GM18951 (cell line): ENCODE data around the gene TBX4.

Experiments used
- POLR2A ChIP-seq: IDR thresholded peaks from 4 replicates; pipeline ENCODE4 v1.6.1; 2011; ENCODE audit warnings: mild to moderate bottlenecking; ENCODE audit not compliant: insufficient read length, insufficient read depth; ENCODE audit errors: extremely low read depth
- in situ Hi-C: fragments of 300-500 bp; cut with MboI; formaldehyde crosslinking; loops from one replicate; pipeline ENCODE4 v1.12.0; 2022; ENCODE audit warnings: low sequenced_read_pairs, mixed read lengths, inconsistent platforms; ENCODE audit not compliant: unreplicated experiment

Gene TBX4

GRCh38 chr17:61464130-61464842 is 12.1 kb downstream of the TBX4 start:
- in situ Hi-C loops: no loop called here
- TF ChIP-seq POLR2A: no peak

GRCh38 chr17:61464843-61465180 is 12.6 kb downstream of the TBX4 start:
- no peak for TF ChIP-seq POLR2A
- in situ Hi-C loops: no loop called here

GRCh38 chr17:61465550-61466237 is 13.5 kb downstream of the TBX4 start:
- TF ChIP-seq POLR2A: no peak
- in situ Hi-C loops: no loop called here

DNA sequence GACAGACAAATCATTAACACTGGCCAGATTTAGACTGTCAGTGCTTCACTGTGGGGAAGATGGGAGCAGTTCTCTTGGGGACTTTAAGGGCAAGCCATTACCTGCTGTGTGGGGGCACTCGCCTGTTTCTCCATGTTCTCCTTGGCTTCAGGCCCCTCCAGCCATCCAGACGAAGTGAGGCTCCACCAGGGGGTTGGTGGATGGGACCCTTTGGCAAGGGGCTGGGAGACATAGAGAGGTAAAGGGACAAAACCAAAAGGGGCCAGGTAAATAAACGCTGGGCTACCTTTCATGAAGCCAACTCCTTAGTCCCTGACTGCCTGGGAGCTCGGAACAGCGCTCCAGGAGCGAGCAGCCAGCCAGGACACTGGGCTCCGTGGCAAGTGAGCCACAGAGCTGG is 14.0 kb downstream of the TBX4 start:
- in situ Hi-C loops: no loop called here
- TF ChIP-seq POLR2A: no peak

GRCh38 chr17:61467416-61468262 is 15.4 kb downstream of the TBX4 start:
- in situ Hi-C loops: no loop called here
- no peak for TF ChIP-seq POLR2A

GRCh38 chr17:61468263-61468907 is 16.2 kb downstream of the TBX4 start:
- TF ChIP-seq POLR2A: no peak
- in situ Hi-C loops: no loop called here

- in situ Hi-C loops: no loop called here
- no peak for TF ChIP-seq POLR2A
Observed at GRCh38 chr17:61469474-61469873, 17.3 kb downstream of the TBX4 start.

DNA sequence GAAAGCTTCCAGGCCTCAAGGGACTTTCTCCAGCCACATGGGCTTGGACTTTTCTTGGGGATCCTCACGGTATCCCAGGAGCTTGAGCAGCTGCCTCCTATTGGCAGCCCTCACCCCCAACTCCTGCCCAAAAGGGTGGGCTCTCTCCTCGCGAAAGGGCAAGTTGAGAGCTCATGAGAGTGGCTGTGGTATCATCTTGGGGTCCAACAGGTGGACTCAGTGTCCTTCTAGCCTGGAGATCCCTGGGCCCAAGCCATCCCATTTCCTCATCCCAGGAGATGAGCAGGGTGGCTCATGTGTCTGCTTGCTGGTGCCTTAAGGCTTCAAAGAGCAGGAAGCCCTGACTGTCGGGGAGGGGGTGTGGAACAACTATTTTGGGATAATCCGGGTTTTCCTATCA is 17.7 kb downstream of the TBX4 start:
- no peak for TF ChIP-seq POLR2A
- in situ Hi-C loops: no loop called here

DNA sequence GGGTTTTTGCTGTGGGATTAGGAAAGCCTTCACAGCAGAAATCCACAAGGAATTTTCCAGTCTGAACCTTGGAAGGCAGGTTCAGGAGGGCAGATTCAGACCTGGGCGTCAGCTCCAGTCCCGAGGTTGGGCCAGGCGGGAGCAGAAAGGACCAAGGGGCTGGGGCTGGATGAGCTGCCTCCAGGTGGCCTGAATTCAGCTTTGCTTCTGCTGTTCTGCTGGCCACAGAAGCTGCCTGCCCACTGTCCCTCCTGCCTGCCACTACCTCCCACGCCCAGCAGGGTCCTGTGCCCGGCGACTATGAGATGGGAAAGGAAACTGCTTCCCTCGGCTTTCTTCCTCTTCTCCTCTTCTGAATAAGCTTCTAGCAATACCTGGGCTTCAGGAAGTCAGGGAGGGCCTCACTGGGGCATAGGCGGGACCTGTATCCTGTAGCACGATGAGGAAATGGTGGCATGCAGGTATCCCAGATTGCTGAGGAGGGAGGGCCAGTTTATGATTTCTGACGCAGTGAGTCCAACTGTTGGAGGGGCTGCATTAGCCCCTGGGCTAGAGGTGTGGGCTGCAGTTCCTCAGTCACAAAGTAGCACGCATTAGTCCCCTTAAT is 18.4 kb downstream of the TBX4 start:
- in situ Hi-C loops: no loop called here
- TF ChIP-seq POLR2A: no peak

DNA sequence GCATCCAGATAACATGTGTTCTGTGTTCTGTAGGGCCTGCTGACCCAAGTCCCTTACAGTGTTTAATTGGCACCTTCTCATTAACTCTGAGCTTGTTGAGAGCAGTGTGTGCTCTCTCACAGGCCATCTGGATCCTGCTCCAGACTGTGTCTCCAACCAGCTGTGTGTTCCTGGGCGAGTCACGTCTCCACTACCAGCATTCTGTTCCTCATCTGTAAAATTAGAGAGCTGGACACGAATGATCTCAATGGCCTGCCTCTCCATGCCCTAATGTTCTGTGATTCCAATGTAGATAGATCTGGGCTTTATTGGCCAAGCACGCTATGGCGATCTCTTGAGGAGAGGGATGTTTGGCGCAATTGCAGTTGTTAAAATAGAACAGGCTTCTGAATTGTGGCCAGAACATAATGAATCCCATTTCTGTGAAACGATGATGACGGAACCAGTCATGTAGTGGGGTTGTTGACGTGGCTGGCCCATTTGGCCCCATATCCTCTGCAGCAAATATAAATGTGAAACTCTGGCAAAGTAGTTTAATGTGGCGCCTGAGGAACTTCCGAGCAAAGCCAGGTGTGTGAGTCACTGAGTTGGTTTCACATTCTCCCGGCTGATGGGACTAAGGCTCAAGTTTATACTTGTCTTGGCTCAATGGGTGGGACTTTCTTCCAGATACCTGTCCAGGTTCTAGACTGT is 22.2 kb downstream of the TBX4 start:
- in situ Hi-C loops: no loop called here
- TF ChIP-seq POLR2A: no peak

DNA sequence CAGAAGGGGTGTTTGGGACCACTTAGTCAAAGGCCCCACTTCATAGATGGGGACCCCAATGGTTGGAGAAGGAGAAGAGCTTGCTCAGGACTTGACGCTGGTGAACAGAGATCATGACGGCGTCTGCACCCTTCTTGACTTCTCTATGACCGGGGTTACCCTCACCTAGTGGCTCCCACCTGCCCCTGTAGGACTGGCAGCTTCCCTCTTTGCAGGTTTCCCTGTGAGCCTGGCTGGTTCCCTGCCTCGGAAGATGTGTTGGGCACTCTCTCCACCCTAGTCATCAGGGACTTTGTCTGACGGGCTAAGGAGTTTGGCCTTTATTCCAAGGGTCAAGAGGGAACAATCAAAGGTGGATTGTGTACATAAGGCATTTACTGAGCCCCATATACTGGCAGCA is 22.7 kb downstream of the TBX4 start:
- no peak for TF ChIP-seq POLR2A
- in situ Hi-C loops: no loop called here

- TF ChIP-seq POLR2A: no peak
- in situ Hi-C loops: no loop called here
Observed at GRCh38 chr17:61475726-61476125, 23.5 kb downstream of the TBX4 start.

DNA sequence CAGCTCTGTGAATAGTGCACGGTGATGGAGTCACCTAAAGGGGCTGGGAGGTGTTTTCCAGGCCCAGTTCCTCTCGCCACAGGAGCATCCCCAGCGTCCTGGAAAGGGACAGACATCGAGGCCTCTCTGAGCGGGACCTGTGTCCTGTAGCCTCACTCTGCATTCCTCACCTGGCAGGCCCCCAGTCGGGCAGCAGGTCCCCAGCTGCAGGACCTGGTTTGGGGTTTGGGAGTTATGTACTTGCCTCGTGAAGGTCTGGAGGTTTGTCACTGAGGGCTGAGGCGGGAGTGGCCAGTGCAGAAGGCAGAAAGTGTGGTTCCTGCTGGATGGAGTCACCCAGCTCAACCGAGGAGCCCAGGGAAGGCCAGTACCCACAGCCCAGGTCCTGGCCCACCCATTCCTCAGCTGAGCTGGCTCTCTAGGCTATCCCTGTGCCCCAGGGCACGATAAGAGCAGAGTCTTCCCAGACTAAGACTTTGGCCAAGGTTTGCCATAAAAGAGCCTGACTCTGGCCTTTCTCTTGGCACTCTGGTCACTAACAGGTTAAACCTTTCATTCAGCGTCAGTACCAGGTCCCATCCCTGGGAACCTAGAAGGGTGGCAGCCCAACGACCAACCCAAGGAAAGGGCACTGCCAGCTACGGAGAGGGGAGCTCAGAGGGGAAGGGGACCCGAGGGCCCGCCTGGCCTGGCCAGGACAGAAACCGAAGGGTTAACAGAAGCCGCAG is 24.4 kb downstream of the TBX4 start:
- TF ChIP-seq POLR2A: no peak
- in situ Hi-C loops: no loop called here
